ENCODE results near the gene RTP1. TPM values are rescaled to one million over a fixed set of nuclear protein-coding genes. Genes with fewer than 3 reads are reported as not detected.

RTP1 gene
- total RNA-seq, 1 experiment from 2014 or later, result not detected

- POLR2A ChIA-PET, result no interaction called here
- Histone ChIP-seq H3K4me1 (ENCODE audit: control insufficient read depth in 1 of 2, insufficient read depth in 2 of 2, low read length in 2 of 2) (no peaks in the 10 kb centered on the region), H3K27ac (ENCODE audit: low read depth, low read length) (no peak overlapping the region), H3K9me2 (ENCODE audit: insufficient read depth) (no peaks in the 10 kb centered on the region), H3K79me2 (ENCODE audit: insufficient read depth, low read length) (no peaks in the 10 kb centered on the region), H3K27me3 (ENCODE audit: insufficient read depth, low read length) (no peaks in the 10 kb centered on the region), H3K9me3 (ENCODE audit: control insufficient read depth in 1 of 2, insufficient read depth in 1 of 2, low read depth in 1 of 2, low read length in 2 of 2) (no peaks in the 10 kb centered on the region), H3K9ac (ENCODE audit: low read length) (no peak overlapping the region), H4K20me1 (ENCODE audit: insufficient read depth) (no peaks in the 10 kb centered on the region), H3K36me3 (ENCODE audit: control insufficient read depth in 1 of 2, insufficient read depth in 2 of 2, low read length in 2 of 2) (no peaks in the 10 kb centered on the region), H3K4me2 (ENCODE audit: low read length) (no peak overlapping the region), H2AFZ (ENCODE audit: low read depth, low read length, poor library complexity, severe bottlenecking) (no peak overlapping the region), H3K4me3 (replicated peaks in 1 of 2; ENCODE audit: low read depth in 1 of 2, low read length in 2 of 2) (no peak overlapping the region)
- CTCF ChIA-PET, result no interaction called here
- BruUV-seq (replicated peaks), result no TSS peak
- no peak for TF ChIP-seq EGR1 (IDR thresholded peaks at IDR 0.05; ENCODE audit: low read depth)
- no peak for TF ChIP-seq ELF1 (IDR thresholded peaks at IDR 0.05; ENCODE audit: borderline replicate concordance, low read depth)
- TF ChIP-seq MAX (IDR thresholded peaks at IDR 0.05), result no peak
- TF ChIP-seq JUND (IDR thresholded peaks at IDR 0.05), result no peak
- no peak for TF ChIP-seq YY1 (IDR thresholded peaks at IDR 0.05; ENCODE audit: extremely low read depth, insufficient replicate concordance, low read depth, low read length)
- TF ChIP-seq EZH2phosphoT487 (IDR thresholded peaks at IDR 0.05; ENCODE audit: borderline replicate concordance), result no peak
- no peak for TF ChIP-seq CBX3 (IDR thresholded peaks at IDR 0.05; ENCODE audit: low read depth)
- TF ChIP-seq CEBPB (IDR thresholded peaks at IDR 0.05; ENCODE audit: low read depth), result no peak
- DNase-seq (ENCODE audit: low read depth, low spot score), result no peak
- RAD21 ChIA-PET (ENCODE audit: low non-redundant PET in 1 of 2, low total read pairs in 2 of 2, uncharacterized antibody in 2 of 2, unreplicated experiment in 2 of 2), result no interaction called here
- ATAC-seq, result no peak
- intact Hi-C loops (cut with micrococcal nuclease), result no loop called here
Observed at GRCh38 chr3:187242900-187243299, 45.6 kb downstream of the RTP1 start.

GRCh38 chr3:187243933-187244524, 46.7 kb downstream of the RTP1 start:
- no TSS peak for BruUV-seq (replicated peaks)
- ChIA-PET RAD21 (ENCODE audit: low non-redundant PET in 1 of 2, low total read pairs in 2 of 2, uncharacterized antibody in 2 of 2, unreplicated experiment in 2 of 2) (no interaction called here), CTCF (no interaction called here), POLR2A (no interaction called here)
- H3K4me2 ChIP-seq (ENCODE audit: low read length), result no peak overlapping the region
- no peaks in the 10 kb centered on the region for H3K9me2 ChIP-seq (ENCODE audit: insufficient read depth)
- no peak overlapping the region for H3K9ac ChIP-seq (ENCODE audit: low read length)
- no peak overlapping the region for H3K4me3 ChIP-seq (replicated peaks in 1 of 2; ENCODE audit: low read depth in 1 of 2, low read length in 2 of 2)
- no peaks in the 10 kb centered on the region for H3K9me3 ChIP-seq (ENCODE audit: control insufficient read depth in 1 of 2, insufficient read depth in 1 of 2, low read depth in 1 of 2, low read length in 2 of 2)
- no peaks in the 10 kb centered on the region for H3K79me2 ChIP-seq (ENCODE audit: insufficient read depth, low read length)
- H4K20me1 ChIP-seq (ENCODE audit: insufficient read depth), result no peaks in the 10 kb centered on the region
- ATAC-seq, result no peak
- no peaks in the 10 kb centered on the region for H3K36me3 ChIP-seq (ENCODE audit: control insufficient read depth in 1 of 2, insufficient read depth in 2 of 2, low read length in 2 of 2)
- no peaks in the 10 kb centered on the region for H3K27me3 ChIP-seq (ENCODE audit: insufficient read depth, low read length)
- no peak for DNase-seq (ENCODE audit: low read depth, low spot score)
- H2AFZ ChIP-seq (ENCODE audit: low read depth, low read length, poor library complexity, severe bottlenecking), result no peak overlapping the region
- intact Hi-C loops (cut with micrococcal nuclease), result no loop called here
- H3K4me1 ChIP-seq (ENCODE audit: control insufficient read depth in 1 of 2, insufficient read depth in 2 of 2, low read length in 2 of 2), result no peaks in the 10 kb centered on the region
- no peak overlapping the region for H3K27ac ChIP-seq (ENCODE audit: low read depth, low read length)
- TF ChIP-seq TCF7L2 (IDR thresholded peaks at IDR 0.05; ENCODE audit: borderline replicate concordance, extremely low read depth, insufficient read depth, insufficient read length), result no peak
- TF ChIP-seq ZNF274 (IDR thresholded peaks at IDR 0.05; ENCODE audit: low read depth, low read length), result no peak
- TF ChIP-seq CEBPB (IDR thresholded peaks at IDR 0.05; ENCODE audit: low read depth), result no peak
- no peak for TF ChIP-seq EGR1 (IDR thresholded peaks at IDR 0.05; ENCODE audit: low read depth)
- no peak for TF ChIP-seq ELF1 (IDR thresholded peaks at IDR 0.05; ENCODE audit: borderline replicate concordance, low read depth)
- TF ChIP-seq ZBTB33 (IDR thresholded peaks at IDR 0.05; ENCODE audit: extremely low read depth, insufficient replicate concordance, low read length), result no peak
- no peak for TF ChIP-seq ZFX (IDR thresholded peaks at IDR 0.05)
- no peak for TF ChIP-seq FOSL1 (IDR thresholded peaks at IDR 0.05; ENCODE audit: low read depth)
- TF ChIP-seq YY1 (IDR thresholded peaks at IDR 0.05; ENCODE audit: extremely low read depth, insufficient replicate concordance, low read depth, low read length), result no peak
- no peak for TF ChIP-seq REST (IDR thresholded peaks at IDR 0.05; ENCODE audit: low read depth)
- no peak for TF ChIP-seq SP1 (IDR thresholded peaks at IDR 0.05; ENCODE audit: low read depth)
- TF ChIP-seq POLR2A (IDR thresholded peaks at IDR 0.05; ENCODE audit: borderline replicate concordance, extremely low read depth, insufficient read depth, insufficient read length), result no peak
